Stimulated activated CD8-positive, alpha-beta memory T cell treated with anti-CD3 and anti-CD28 coated beads, Interleukin-15, amount 100 ng/mL, for 48 hours (primary cell): ENCODE results near the gene PCDH9.

Experiments
- DNase-seq, 2 donors: peaks; one replicate each; pipeline ENCODE4 v3.0.0-alpha.2; 2020; ENCODE audit warnings: low read depth in 2 of 2

PCDH9 gene

DNA sequence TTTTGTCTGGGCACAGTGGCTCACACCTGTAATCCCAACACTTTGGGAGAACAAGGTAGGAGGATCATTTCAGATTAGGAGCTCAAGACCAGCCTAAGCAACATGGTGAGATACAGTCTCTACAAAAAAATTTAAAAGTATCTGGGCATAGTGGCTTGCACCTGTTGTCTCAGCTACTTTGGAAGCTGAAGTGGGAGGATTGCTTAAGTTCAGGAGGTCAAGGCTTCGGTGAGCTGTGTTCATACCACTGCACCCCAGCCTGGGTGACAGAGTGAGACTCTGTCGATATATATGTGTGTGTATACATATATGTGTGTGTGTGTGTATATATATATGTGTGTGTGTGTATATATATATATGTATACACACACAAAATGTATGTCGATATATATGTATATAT lies 833.0 kb downstream of the PCDH9 start:
- DNase-seq: no peak

DNA sequence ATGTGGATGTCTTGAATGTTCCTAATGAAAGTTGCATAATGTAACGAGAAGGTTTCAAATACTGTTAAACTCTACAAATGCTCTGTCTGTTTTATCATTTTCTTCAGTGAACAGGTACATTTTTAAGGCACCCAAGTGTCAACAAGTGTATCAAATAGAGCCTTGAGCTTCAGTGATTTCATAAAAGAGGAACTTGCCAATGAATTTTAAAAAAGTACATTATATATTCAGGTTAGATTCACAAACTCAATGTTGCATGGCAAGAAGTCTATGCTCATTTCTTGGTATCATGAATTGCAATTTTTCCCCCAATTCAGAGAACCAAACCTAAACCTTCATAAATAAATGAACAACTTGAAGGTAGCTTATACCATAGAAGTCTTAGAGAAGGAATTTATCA lies 838.8 kb downstream of the PCDH9 start:
- no peak for DNase-seq

DNA sequence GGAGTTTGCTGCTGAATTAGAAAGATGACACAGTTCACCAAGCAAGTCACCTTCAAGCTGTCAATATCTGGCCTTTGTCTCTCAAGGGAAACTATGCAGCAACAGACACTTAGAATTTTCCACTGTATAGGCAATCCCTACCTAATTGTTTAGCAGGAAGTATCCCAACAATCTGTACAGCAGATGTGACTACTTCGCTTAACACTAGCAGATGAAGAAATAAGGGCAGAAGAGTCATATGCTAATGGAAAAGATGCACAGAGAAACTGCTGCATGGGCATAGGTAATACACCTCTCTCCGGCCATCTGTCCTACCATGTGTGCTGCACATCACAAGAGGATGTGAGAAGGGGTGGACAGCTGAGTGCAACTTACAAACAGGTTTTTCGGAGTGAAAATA lies 851.2 kb downstream of the PCDH9 start:
- DNase-seq: no peak

DNA sequence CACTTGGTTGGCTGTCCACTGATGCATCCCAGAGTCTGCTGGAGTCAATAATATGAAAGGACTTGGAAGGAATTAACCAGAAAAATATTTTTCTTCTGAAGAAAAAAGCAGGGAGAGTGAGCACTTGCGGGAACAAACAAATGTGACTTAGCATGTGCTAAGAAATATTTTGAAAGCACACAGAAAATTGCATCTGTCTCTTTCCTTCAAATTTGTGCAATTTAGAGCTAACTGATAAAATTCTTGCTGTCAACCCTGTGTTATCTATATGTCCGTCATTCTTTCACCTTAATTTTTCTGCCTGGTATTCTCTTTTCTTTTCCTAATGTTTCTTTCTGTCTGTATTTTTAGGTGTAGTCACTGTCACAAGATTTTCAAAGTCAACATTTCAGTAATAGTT lies 852.6 kb downstream of the PCDH9 start:
- DNase-seq: no peak

DNA sequence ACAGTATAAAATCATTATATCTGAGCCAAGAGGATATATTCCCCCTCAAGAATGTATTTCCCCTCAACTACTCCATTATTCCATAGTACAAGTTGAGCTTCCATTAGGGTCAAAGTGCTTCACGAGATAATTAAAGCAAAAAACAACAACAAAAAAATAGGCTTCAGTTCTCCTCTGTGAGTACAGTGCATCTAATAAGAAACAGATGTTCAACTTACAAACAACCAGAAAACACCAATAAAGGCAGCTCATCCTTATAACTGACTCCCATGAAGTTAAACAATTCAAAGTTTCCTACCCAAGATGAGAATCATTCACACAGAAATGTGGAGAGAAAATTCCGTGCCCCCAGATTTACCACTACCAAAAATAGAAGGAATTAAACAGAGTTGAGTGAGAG lies 854.4 kb downstream of the PCDH9 start:
- DNase-seq: no peak

DNA sequence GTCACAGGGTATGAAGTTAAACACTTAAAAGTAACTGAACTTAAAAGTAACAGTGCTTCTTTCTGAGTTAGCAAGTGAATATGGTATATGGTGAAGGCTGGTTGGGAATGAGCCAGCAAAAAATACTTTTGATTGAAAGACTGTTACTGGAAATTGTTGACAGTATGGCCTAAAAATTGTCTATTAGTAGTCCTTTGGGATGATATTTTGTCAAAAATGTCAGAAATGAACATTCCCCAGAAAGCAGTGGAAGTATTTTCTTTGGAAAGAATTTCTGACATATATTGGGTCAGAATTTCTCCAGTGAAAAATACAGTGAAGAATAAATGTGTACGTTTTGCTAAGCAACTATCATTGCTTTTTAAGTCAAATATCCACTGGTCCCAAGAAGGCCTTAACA lies 860.5 kb downstream of the PCDH9 start:
- DNase-seq: no peak

DNA sequence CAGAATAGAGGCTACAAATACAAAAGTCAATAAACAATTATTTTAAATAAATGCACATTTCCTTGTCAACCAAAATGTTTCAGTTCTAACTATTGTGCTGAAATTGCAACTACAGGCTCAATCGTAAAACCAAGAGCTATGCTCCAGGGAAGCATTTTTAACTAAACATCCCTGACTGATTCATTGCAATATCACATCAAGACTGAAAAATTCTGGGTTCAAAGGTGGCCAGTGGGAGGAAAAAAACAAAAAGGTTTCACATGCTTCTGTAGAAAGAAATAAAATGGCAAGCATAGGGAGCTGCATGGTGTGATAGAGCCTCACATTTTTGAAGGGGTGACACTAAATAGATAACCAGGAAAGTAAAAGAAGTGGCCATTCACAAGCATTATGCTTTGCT lies 862.8 kb downstream of the PCDH9 start:
- DNase-seq: no peak

DNA sequence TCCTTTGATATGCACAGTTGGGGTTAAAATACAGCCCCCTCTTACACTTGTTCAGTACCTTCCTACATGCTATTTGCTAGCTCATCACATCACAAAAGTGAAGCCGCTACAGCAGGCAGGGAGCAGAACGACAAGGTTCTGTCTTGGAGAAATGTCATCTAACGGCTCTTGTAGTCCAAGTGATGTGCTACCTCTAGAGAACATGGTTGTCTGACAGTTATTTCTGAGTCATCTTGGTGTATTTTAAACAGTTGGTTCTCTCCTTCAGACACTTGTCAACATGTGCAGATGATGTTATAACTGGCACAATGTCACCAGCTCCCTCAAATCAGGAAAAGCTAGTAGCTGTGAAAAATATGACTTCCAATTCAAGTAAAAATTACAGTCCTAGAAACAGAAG lies 865.0 kb downstream of the PCDH9 start:
- no peak for DNase-seq

DNA sequence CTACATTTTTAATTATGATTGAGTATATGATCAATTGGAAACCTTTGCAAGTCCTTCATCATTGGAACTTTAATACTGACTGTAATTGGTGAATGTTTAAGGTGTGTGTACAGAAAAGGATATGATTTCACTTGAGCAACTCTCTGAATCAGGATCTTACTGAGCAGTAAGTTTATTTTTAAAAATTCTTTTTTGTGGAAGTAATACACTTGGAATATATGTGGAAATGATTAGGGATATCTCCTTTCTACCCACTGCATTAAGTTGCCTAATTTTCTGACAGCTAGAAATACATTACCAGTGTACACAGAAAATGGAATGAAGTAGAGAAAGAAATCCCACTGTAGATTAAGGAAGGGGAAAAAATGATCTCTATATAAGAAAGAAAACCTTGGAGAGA lies 865.8 kb downstream of the PCDH9 start:
- no peak for DNase-seq

DNA sequence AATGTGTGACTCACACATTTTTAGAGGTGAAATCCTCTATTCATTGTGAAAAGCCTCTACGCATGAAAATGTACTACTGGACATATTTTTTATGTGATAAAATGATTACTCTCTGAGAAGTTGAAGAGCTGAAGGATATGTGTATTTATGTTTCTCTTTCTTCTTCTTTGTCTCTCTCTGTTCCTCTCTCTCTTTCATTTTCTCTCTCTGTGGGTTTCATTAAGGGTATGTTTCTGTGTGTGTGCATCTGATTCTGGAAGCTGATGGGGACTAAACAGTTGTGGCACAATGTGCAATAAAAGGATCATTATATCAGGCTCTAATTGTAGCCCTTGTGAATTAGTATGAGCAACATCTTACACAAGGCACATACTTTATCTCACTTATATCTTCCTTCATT lies 867.7 kb downstream of the PCDH9 start:
- DNase-seq: no peak

DNA sequence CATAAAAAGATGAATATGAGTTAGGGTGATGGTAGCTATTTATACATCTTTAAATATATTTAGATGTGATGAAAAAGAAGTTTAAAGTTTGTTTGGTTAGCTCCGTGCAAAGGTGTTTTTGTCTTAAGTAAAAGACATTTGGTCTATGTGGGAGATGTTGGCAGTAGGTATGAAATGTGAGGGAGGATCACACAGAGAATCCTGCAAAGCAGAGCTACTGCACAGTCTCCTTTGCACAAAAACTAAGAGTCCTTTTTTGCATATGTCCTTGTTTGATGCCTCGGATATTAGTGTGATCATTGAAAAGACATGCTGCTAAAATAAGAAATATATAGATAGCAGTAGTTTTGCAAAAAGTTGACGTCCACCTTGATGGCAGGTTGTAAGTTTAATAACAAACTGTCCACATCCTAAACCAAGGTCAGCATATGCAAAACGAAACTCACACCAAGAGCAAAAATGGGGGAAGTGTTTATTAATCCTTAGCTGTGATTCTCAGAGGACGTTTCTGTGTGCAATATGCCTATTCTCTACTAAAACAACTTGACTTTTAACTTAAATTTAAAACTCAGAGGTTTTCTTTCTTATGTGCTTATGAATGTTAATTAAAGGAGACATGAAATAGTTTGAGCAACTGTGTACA lies 870.1 kb downstream of the PCDH9 start:
- no peak for DNase-seq

DNA sequence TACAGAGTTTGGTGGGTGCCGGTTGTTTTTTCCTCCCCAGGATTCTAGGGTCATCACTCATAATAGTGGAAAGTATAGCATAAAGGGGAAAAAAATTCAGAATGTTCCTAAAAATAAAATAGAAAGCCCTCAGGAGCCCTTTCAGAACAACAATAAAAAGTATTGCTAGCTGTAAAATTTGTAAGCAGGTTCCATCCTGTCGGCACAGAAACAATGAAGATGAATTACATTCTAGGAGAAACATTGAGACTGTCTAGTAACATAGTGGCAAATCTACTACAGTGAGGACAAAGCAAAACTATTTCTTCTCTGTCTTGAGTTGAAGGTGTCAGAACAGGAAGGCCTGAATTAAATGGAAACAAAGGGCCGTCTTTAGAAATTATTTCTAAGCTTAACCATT lies 870.7 kb downstream of the PCDH9 start:
- DNase-seq: no peak

DNA sequence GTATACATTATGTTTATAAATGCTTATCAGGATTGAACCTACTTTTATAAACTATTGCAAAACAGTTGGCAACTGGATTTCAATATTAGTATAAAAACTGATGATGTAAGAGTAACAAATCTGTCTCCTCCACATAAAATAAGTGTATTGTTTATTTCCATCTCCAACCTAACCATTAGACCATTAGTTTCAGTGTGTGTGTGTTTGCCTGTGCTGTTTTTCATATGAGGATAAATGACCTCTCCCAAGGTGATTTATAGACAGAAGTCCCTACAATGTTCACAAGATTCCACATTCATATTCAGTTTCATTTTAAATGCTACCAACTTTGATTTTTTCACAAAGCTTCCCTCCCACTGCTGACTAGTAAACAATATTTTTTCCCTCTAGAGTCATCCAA lies 871.6 kb downstream of the PCDH9 start:
- DNase-seq: no peak

DNA sequence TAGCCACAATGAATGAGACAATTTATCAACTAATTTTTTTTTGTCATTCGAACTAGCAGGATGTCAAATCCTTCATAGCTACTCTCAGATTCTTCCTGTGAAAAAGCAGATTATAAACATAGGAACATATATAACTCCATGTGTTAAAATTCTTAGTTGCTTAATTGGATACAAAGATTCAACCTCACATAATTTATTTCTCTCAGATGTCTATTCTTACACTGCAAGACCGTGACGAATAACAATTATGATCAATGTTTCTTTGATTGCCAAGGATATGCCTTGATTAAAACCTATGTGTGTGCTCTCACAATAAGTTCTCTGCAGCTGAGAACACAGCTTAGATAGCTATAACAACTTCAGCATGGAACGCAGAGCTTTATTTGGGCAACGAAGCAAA lies 872.7 kb downstream of the PCDH9 start:
- DNase-seq: no peak

DNA sequence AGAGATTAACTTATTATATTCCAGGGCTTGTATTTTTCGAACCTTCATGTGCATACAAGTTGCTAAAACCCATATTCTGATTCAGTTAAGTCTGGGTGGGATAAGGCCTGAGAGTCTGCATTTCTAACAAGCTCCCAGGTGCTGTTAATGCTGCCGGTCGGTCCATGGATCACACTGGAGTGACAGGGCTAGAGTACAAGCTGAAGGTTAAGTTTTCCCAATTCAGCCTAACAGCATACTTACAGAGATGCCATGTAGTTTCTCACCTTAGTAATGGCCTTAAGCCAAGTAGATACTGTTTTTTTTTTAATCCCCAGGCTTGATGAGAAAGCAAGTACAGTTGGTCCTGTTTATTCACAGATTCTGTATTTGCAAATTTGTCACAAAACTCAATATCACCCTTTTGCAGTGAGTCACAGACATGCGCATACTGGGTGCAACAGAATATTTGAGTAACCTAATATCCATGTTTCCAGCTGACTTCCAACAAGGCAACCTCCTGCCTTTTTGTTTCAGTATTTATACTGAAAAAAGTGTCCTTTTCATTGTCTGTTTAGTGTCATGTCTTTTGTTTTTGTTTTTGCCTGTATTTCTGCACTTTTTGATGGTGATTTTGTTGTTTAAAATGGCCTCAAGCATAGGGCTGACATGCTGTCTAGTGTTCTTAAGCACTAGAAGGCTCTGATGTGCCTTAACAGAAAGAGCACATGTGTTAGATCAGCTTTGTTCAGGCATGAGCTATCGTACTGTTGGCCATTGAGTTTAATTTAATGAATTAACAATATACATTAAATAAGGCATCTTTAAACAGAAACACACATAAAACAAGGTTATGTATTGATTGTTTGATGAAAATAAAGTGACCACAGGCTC lies 875.0 kb downstream of the PCDH9 start:
- DNase-seq: no peak

DNA sequence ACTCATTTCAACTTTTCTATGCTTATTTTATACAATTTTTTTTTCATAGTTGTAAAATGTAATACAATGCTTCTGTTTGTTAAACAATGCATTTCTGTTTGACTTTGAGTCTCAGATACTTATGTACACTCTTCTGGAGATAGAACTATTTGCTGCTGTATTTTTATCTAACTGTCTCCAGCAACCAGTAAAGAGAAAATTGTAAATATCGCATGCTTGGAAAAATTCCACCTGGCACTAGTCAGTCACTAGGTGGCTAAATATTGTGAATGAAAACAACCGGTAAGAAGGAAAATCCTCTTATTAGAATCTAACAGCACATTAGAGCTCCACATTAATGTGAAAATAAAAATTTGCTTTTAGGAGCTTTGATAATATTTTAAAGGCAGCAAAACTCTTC lies 876.5 kb downstream of the PCDH9 start:
- no peak for DNase-seq

DNA sequence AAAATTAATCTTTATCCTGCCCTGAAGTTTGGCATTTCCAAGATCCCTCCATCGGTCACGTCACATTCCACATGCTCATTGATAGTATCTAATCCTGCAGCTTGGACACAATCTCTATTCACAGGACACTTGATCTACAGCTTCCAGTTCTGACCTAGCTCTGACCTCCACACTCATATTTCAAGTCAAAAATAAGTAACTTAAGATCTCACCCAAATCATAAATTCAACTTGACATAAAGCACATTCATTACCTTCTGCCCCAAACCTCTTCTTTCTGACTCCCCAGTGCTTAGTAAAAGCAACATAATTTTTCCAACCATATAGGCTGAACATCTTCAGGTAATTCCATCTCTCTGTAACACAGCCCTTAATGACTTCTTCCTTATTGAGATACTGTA lies 880.2 kb downstream of the PCDH9 start:
- no peak for DNase-seq

DNA sequence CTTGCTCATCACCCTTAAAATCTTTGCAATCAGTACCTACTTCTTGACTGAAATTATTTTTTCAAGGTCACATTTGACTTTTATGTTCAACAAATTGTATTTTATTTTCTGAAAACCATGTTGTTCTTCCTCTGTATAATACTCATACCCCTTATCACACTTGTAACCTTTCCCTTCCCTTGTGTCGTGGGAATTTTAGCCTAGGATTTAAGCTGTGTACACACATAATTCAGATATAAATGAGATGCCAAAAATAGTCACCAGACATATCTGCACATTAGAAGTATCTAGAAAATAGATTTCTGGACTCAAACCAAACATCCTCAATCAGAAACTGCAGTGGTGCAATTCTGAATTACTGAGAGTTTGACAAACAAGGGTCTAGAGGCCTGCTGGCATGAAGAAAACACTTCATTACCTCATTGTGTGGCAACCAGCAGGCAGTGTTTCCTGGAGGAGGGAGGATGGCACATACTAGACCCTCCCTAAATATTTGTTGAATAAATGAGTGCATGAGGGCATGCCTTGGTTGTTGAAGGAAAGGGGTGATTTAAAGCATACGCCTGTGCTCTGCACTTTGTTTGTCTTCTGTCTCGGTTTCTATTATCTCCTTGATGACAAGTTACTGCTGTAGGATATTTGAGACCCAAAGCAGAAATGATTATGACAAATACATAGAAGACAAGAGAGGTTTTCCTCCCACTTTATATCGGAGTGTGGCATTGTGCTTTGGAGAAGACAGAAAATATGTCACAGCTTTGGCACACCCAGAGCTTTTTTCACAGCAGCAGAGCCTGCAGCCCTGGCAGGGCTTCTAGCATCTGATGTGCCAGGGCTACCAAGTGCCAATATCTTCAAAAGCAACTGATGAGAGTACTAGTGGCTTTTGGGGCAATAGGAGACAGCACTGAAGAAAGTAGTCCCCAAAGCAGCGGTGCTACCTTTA lies 881.1 kb downstream of the PCDH9 start:
- no peak for DNase-seq

DNA sequence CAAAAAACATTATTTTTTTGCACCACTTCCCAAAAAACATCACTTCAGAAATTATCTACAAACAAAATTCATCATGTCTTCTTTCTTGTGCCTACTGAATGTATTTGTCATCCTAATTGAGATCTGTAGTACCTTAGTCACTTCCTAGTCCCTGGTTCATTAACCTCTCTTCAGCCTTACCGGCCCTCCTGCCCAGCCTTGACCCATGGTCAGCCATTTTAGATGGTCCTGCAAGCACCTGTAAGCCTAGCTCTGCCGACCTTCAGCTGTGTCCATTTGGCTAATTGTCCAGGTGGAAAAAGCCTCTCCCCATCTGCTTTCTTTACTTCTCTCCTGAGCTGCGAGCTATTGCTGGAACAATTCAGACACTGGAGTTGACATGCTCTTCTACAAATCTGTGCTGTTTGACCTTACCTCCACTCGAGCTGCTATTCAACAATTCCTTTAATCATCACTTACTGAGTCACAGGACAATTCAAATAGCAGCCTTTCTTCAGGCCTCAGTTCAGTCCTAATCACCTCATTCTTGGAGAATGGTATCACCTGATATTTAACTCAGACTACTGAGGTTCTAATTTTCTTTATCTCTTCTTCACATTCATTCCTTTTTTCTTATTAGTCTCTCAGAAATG lies 882.5 kb downstream of the PCDH9 start:
- no peak for DNase-seq

DNA sequence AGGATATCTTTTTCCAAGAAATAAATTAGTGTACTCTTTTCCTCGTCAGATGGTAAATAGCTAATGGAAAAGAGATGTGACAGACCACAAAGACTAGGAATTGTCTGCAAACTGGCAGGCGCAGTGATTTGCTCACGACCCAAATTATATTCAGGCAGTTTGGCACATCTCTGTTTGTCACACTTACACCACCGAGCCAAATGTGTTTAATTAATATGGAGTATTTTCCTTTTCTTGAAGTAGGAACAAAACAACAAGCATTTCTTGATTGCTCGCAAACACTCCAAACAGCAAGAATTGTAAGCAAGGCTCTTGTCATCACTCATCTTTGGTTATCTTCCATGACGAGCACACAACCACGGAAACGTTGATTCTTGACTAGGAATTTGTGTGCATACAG lies 884.2 kb downstream of the PCDH9 start:
- DNase-seq: no peak

DNA sequence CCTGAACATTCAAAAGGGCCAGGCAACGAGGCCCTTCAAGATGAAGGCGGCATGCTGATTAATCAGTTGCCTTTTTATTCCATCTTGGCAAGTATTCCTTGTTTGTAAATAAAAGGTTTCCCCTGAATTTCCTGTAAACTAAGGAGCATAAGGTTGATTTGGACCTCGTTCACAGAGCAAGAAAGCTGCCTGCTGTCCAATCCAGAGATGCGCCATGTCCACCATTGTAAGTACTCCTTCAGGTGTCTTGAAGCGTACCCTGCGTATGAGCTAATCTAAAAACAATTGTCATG lies 884.7 kb downstream of the PCDH9 start:
- DNase-seq: no peak

DNA sequence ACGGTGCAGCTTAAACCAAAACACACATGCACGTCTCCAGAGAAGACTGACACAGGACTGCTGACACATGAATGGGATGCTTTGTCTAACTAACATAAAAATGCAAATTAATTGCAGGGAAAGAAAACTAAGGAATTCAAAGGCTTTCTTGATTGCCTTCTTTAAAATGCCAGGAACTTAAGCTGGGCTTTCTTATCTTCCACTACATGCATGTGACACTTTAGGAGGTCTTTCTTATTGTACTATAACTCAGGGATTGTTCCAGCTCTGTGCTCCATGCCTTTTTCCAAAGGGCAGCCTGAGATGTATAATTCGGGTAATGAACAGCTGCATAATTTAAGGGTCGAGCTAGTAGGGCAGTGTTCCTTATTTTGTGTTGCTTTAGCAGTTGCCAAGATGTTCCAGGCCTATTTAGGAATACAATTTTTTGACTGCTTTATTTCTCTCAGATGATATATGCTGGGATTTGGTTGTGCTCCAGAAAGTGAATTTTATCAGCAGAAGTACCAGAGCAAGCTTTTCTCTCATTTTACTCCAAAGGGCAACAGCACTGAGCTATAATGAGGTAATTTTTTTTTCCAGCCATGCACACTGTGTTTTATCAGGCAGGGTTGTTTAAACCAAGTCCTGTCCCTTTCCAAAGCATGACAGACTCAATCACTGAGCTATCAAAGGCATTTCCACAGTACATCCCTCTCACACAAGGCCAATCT lies 885.2 kb downstream of the PCDH9 start:
- no peak for DNase-seq
